Stomach (tissue), 4 donors: ENCODE measurements around the gene PCDHB5.
"Not testable (repeated sequence)": the region's sequence is repeated elsewhere in the genome, so short reads cannot be mapped to it uniquely, and the experiment has no call there.

Source experiments
- EP300 ChIP-seq: sonication (generic); formaldehyde crosslinking; IDR thresholded peaks from one replicate; pipeline ENCODE4 v1.6.1; 2017; ENCODE audit warnings: antibody characterized with exemption
- POLR2A ChIP-seq, 4 donors: fragments of 450-650 bp; IDR thresholded peaks; one replicate each; pipeline ENCODE4 v1.6.1; 2016; ENCODE audit warnings: antibody characterized with exemption in 4 of 4, control low read depth in 2 of 4, mild to moderate bottlenecking in 1 of 4, moderate library complexity in 1 of 4
- POLR2AphosphoS5 ChIP-seq, 3 donors: sonication (generic); formaldehyde crosslinking; IDR thresholded peaks; one replicate each; pipeline ENCODE4 v1.6.1; 2016; ENCODE audit warnings: antibody characterized with exemption in 3 of 3
- TF ChIP-seq, protein P1 (sequence below), 7 experiments: fragments of 450-650 bp in 4 of 7; fragments of 200-600 bp in 3 of 7; sonication (generic) in 3 of 7; IDR thresholded peaks; one replicate each; pipeline ENCODE4 v1.5.1; 2016 to 2019; ENCODE audit warnings: antibody characterized with exemption in 7 of 7, control low read depth in 2 of 7, mild to moderate bottlenecking in 1 of 7

DNA sequence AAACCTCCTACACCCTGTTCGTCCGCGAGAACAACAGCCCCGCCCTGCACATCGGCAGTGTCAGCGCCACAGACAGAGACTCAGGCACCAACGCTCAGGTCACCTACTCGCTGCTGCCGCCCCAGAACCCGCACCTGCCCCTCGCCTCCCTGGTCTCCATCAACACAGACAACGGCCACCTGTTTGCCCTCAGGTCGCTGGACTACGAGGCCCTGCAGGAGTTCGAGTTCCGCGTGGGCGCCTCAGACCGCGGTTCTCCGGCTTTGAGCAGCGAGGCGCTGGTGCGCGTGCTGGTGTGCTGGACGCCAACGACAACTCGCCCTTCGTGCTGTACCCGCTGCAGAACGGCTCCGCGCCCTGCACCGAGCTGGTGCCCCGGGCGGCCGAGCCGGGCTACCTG lies 22.4 kb downstream of the PCDHB5 start:
- TF ChIP-seq POLR2A (IDR thresholded peaks at IDR 0.05); EP300; POLR2AphosphoS5 (IDR thresholded peaks at IDR 0.05): not testable (repeated sequence)
- TF ChIP-seq, protein P1, sequence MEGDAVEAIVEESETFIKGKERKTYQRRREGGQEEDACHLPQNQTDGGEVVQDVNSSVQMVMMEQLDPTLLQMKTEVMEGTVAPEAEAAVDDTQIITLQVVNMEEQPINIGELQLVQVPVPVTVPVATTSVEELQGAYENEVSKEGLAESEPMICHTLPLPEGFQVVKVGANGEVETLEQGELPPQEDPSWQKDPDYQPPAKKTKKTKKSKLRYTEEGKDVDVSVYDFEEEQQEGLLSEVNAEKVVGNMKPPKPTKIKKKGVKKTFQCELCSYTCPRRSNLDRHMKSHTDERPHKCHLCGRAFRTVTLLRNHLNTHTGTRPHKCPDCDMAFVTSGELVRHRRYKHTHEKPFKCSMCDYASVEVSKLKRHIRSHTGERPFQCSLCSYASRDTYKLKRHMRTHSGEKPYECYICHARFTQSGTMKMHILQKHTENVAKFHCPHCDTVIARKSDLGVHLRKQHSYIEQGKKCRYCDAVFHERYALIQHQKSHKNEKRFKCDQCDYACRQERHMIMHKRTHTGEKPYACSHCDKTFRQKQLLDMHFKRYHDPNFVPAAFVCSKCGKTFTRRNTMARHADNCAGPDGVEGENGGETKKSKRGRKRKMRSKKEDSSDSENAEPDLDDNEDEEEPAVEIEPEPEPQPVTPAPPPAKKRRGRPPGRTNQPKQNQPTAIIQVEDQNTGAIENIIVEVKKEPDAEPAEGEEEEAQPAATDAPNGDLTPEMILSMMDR (IDR thresholded peaks at IDR 0.05), result not testable (repeated sequence)
